Erythroblast (primary cell): ENCODE results near the gene TUNAR.

Experiments used
- GATA1 ChIP-seq: IDR thresholded peaks from 2 replicates; pipeline ENCODE4 v1.6.1; 2011; ENCODE audit warnings: low read depth, mild to moderate bottlenecking, control low read depth, low read length, moderate library complexity
- POLR2A ChIP-seq: IDR thresholded peaks from 2 replicates; pipeline ENCODE4 v1.6.1; 2011; ENCODE audit warnings: mild to moderate bottlenecking, low read length

GRCh38 chr14:95886366-95887056 is 9.9 kb downstream of the TUNAR start:
- no peak for TF ChIP-seq POLR2A
- TF ChIP-seq GATA1: no peak
